Astrocyte of the cerebellum (primary cell): ENCODE measurements around the gene SLCO3A1.

Source experiments
- DNase-seq: peaks from one replicate; pipeline ENCODE4 v3.0.0-alpha.2; 2011; ENCODE audit warnings: low read depth
- H3K4me3 ChIP-seq: 2 replicates; pipeline ENCODE4 v1.5.1; 2011; ENCODE audit warnings: mild to moderate bottlenecking, low read depth, low read length, moderate library complexity
- CTCF ChIP-seq: IDR thresholded peaks from 2 replicates; pipeline ENCODE4 v1.5.1; 2012; ENCODE audit warnings: low read length, low read depth, moderate library complexity, mild to moderate bottlenecking; ENCODE audit errors: missing control alignments
- in situ Hi-C: cut with HindIII; loops from 2 replicates; pipeline ENCODE4 v1.10.0; 2017; ENCODE audit warnings: low sequenced_read_pairs

SLCO3A1 gene

GRCh38 chr15:91884606-91885005 lies 31.1 kb downstream of the SLCO3A1 start:
- no peak for DNase-seq
- H3K4me3 ChIP-seq = no peak overlapping the region
- no peak for TF ChIP-seq CTCF
- in situ Hi-C loops = no loop called here

GRCh38 chr15:91885054-91885453 lies 31.5 kb downstream of the SLCO3A1 start:
- no peak for DNase-seq
- H3K4me3 ChIP-seq = no peak overlapping the region
- TF ChIP-seq CTCF = no peak
- in situ Hi-C loops = no loop called here

- no peak for DNase-seq
- in situ Hi-C loops = no loop called here
- H3K4me3 ChIP-seq = no peak overlapping the region
- no peak for TF ChIP-seq CTCF
These were observed 32.3 kb downstream of the SLCO3A1 start for GRCh38 chr15:91885714-91886270.

- no peak for DNase-seq
- in situ Hi-C loops = no loop called here
- no peak overlapping the region for H3K4me3 ChIP-seq
- no peak for TF ChIP-seq CTCF
These were observed 33.4 kb downstream of the SLCO3A1 start for GRCh38 chr15:91886878-91887277.

GRCh38 chr15:91887321-91887720 lies 33.8 kb downstream of the SLCO3A1 start:
- no peak overlapping the region for H3K4me3 ChIP-seq
- DNase-seq = no peak
- TF ChIP-seq CTCF = no peak
- in situ Hi-C loops = no loop called here

- in situ Hi-C loops = no loop called here
- peak; percentile 55 for DNase-seq
- TF ChIP-seq CTCF = no peak
- no peak overlapping the region for H3K4me3 ChIP-seq
These were observed 34.4 kb downstream of the SLCO3A1 start for GRCh38 chr15:91887921-91888373.
